NCI-H146 (cell line): ENCODE measurements around the gene RETSAT.

Experiments used
- DNase-seq: peaks from one replicate; lab custom pipeline; 2025; lab: John Stamatoyannopoulos, UW

The RETSAT gene

GRCh38 chr2:85307527-85307897, 46.8 kb downstream of the RETSAT start:
- no peak for DNase-seq

DNA sequence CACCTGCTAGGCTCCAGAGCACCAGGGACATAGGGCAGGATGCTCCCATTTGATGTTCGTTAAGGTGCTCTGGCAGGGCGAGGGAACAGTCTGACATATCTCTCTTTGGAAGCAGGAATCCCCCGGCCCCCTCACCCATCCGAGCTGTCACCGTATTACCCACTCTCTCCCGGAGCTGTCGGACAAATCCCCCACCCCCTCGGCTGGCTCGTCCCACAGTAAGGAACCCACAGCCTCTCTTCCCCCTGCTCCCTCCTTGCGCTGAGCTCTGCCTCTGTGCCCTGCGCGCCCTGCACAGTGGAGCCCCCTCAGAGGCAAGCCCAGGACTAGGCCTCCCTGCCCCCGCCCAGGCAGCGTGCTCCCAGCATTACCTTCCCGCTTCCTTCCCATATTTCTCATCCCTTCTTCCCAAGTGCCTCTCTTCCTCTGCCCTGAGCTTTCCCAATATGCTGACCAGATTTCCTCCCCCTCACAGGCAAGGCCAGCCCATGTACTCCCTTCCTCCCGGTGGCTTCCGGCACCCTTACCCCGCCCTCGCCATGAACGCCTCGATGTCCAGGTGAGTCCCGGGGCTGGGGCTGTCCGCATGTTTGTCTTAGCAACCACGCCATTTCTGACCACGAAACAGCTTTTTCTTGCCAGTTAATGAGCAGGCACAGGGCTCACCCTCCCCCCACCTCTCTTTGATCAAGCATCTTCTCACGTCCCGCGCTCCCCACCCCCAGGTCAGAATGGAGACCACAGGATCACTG, 50.4 kb downstream of the RETSAT start:
- no peak for DNase-seq

- no peak for DNase-seq
These were observed 52.2 kb downstream of the RETSAT start for GRCh38 chr2:85302121-85302520.
